Peyer's patch (tissue), 4 donors: ENCODE data around the gene CXCL16. TPM values are rescaled to one million over a fixed set of nuclear protein-coding genes. Genes with fewer than 3 reads are reported as not detected.

ENCODE experiments used
- DNase-seq, 3 donors: peaks; one replicate each; pipeline ENCODE4 v3.0.0-alpha.2; 2017 to 2019
- H3K27ac ChIP-seq, 4 donors: fragments of 200-600 bp; sonication (generic); one replicate each; pipeline ENCODE4 v1.5.1; 2016 to 2019
- H3K27me3 ChIP-seq, 2 donors: fragments of 200-600 bp; sonication (generic); one replicate each; pipeline ENCODE4 v1.5.1; 2019
- H3K36me3 ChIP-seq, 3 donors: fragments of 200-600 bp; sonication (generic); one replicate each; pipeline ENCODE4 v1.5.1; 2016 to 2019
- H3K4me1 ChIP-seq, 4 donors: fragments of 200-600 bp; sonication (generic); one replicate each; pipeline ENCODE4 v1.5.1; 2016 to 2019
- H3K4me3 ChIP-seq, 4 donors: fragments of 200-600 bp; sonication (generic); 1 replicate in 3 of 4; 2 replicates in 1 of 4; pipeline ENCODE4 v1.5.1; 2016 to 2019; ENCODE audit warnings: mild to moderate bottlenecking in 1 of 4
- H3K9me3 ChIP-seq, 4 donors: fragments of 200-600 bp; sonication (generic); one replicate each; pipeline ENCODE4 v1.5.1; 2016 to 2019; ENCODE audit warnings: mild to moderate bottlenecking in 1 of 4
- POLR2A ChIP-seq, 2 donors: fragments of 450-650 bp; IDR thresholded peaks; one replicate each; pipeline ENCODE4 v1.5.1; 2017; ENCODE audit warnings: antibody characterized with exemption in 2 of 2, mild to moderate bottlenecking in 2 of 2, moderate library complexity in 2 of 2
- total RNA-seq, 4 donors: library from RNA; depleted of rRNA; stranded (reverse); fragments of >200 nt; gene quantifications; one replicate each; pipeline ENCODE4 v1.1.0, GENCODE V29; 2016
- TF ChIP-seq, protein P1 (sequence below), 6 experiments: fragments of 450-650 bp in 4 of 6; fragments of 200-600 bp in 2 of 6; sonication (generic) in 1 of 6; IDR thresholded peaks; one replicate each; pipeline ENCODE4 v1.5.1; 2017 to 2019; ENCODE audit warnings: antibody characterized with exemption in 6 of 6, mild to moderate bottlenecking in 3 of 6, moderate library complexity in 1 of 6

The CXCL16 gene
- total RNA-seq, 4 donors from 2014 or later, result 24.8 to 33.1 (median 28.0) TPM

- no peaks in the 10 kb centered on the region for H3K27me3 ChIP-seq
- H3K27ac ChIP-seq, result no peak overlapping the region
- no peak for DNase-seq
- H3K9me3 ChIP-seq, result no peaks in the 10 kb centered on the region
- H3K36me3 ChIP-seq, result peaks cover 0 to 13% (median 0%) of the 10 kb centered on the region in 3 donors
- no peak overlapping the region for H3K4me3 ChIP-seq
- no peak for TF ChIP-seq POLR2A (IDR thresholded peaks at IDR 0.05)
- TF ChIP-seq, protein P1, sequence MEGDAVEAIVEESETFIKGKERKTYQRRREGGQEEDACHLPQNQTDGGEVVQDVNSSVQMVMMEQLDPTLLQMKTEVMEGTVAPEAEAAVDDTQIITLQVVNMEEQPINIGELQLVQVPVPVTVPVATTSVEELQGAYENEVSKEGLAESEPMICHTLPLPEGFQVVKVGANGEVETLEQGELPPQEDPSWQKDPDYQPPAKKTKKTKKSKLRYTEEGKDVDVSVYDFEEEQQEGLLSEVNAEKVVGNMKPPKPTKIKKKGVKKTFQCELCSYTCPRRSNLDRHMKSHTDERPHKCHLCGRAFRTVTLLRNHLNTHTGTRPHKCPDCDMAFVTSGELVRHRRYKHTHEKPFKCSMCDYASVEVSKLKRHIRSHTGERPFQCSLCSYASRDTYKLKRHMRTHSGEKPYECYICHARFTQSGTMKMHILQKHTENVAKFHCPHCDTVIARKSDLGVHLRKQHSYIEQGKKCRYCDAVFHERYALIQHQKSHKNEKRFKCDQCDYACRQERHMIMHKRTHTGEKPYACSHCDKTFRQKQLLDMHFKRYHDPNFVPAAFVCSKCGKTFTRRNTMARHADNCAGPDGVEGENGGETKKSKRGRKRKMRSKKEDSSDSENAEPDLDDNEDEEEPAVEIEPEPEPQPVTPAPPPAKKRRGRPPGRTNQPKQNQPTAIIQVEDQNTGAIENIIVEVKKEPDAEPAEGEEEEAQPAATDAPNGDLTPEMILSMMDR (IDR thresholded peaks at IDR 0.05), result no peak
- peaks cover 0 to 15% (median 2%) of the 10 kb centered on the region in 4 donors for H3K4me1 ChIP-seq
Observed at GRCh38 chr17:4724650-4725049, 15.1 kb downstream of the CXCL16 start.

DNA sequence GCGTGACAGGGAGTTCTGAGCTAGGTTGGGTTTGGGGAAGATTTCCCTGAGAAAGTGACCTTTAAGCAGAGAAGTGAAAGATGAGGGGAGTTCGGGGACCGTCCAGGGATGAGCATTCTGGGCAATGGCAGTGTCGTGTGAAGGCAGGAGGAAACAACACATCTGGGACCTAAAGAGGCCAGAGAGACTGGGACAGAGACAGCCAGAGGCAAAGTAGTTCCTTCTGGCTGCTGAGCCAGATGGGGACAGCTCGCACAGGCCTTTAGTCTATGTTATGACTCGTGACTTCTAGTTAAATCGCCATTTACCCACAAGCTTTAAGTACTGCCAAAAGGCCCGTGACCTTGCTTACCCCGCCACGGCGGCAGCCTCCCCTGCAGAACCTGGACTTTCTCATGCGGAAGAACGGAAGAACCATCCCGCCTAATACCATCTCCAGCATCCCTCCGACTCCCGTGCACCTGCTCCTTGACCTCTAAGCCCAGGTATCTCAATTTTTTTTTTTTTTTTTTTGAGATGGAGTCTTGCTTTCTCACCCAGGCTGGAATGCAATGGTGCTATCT, 17.0 kb downstream of the CXCL16 start:
- no peak overlapping the region for H3K27ac ChIP-seq
- no peak for DNase-seq
- H3K36me3 ChIP-seq, result peaks cover 0 to 28% (median 0%) of the 10 kb centered on the region in 3 donors
- H3K9me3 ChIP-seq, result no peaks in the 10 kb centered on the region
- TF ChIP-seq, protein P1 (IDR thresholded peaks at IDR 0.05), result no peak
- no peak for TF ChIP-seq POLR2A (IDR thresholded peaks at IDR 0.05)
- no peak overlapping the region for H3K4me3 ChIP-seq
- H3K4me1 ChIP-seq, result peaks cover 0 to 15% (median 2%) of the 10 kb centered on the region in 4 donors
- no peaks in the 10 kb centered on the region for H3K27me3 ChIP-seq

- peaks cover 0 to 41% (median 0%) of the 10 kb centered on the region in 3 donors for H3K36me3 ChIP-seq
- no peaks in the 10 kb centered on the region for H3K27me3 ChIP-seq
- TF ChIP-seq, protein P1 (IDR thresholded peaks at IDR 0.05), result no peak
- no peaks in the 10 kb centered on the region for H3K9me3 ChIP-seq
- peak; percentile 78 to 88 (median 84) for DNase-seq
- H3K27ac ChIP-seq, result peak overlapping the region; percentile 17 to 79 (median 52)
- peaks cover 0 to 15% (median 2%) of the 10 kb centered on the region in 4 donors for H3K4me1 ChIP-seq
- no peak overlapping the region for H3K4me3 ChIP-seq
Observed at GRCh38 chr17:4721203-4722135, 18.3 kb downstream of the CXCL16 start.

GRCh38 chr17:4720787-4721186, 18.9 kb downstream of the CXCL16 start:
- H3K36me3 ChIP-seq, result peaks cover 0 to 46% (median 0%) of the 10 kb centered on the region in 3 donors
- no peaks in the 10 kb centered on the region for H3K27me3 ChIP-seq
- no peaks in the 10 kb centered on the region for H3K9me3 ChIP-seq
- peak overlapping the region in 1 of 4 donors; percentile 79 for H3K27ac ChIP-seq
- no peak for DNase-seq
- no peak overlapping the region for H3K4me3 ChIP-seq
- peaks cover 0 to 15% (median 2%) of the 10 kb centered on the region in 4 donors for H3K4me1 ChIP-seq
- TF ChIP-seq POLR2A (IDR thresholded peaks at IDR 0.05), result no peak
- TF ChIP-seq, protein P1 (IDR thresholded peaks at IDR 0.05), result no peak

DNA sequence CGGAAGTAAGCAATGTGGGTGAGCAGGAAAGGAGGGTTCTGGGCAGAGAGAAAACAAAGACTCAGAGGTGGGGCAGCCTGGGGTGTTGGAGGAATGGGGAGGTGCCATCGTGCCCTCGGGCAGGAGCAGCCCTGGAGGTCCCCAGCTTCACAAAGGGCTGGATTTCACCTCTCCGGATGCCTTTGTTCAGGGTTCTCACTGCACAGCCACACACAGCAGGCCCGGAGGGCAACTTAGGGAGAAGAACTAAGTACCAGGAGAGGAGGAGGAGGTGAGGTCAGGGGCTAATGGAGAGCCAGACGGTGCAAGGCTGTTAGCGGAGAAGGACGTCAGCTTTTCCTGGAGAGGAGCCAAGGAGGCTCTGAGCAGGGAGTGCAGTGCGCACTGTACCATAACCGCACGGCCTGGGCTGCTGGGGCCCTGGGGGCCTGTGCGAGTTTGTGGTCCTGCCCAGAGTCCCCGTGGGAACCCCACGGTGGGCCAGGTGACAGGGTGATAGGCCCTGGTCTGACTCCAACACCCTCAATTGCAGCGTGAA, 20.0 kb downstream of the CXCL16 start:
- H3K4me1 ChIP-seq, result peaks cover 0 to 20% (median 7%) of the 10 kb centered on the region in 4 donors
- no peak overlapping the region for H3K4me3 ChIP-seq
- H3K27ac ChIP-seq, result no peak overlapping the region
- peak in 1 of 3 donors; percentile 53 for DNase-seq
- no peaks in the 10 kb centered on the region for H3K9me3 ChIP-seq
- no peak for TF ChIP-seq POLR2A (IDR thresholded peaks at IDR 0.05)
- TF ChIP-seq, protein P1 (IDR thresholded peaks at IDR 0.05), result no peak
- peaks cover 0 to 46% (median 0%) of the 10 kb centered on the region in 3 donors for H3K36me3 ChIP-seq
- no peaks in the 10 kb centered on the region for H3K27me3 ChIP-seq
